Liver (tissue), 9 donors: ENCODE data around the gene SHB. TPM values are rescaled to one million over a fixed set of nuclear protein-coding genes. Genes with fewer than 3 reads are reported as not detected.

Experiments
- DNase-seq: peaks from one replicate; pipeline ENCODE4 v3.0.0-alpha.2; 2017; ENCODE audit warnings: low spot score
- H3K27ac ChIP-seq, 2 donors: one replicate each; pipeline ENCODE4 v1.7.0; 2013; ENCODE audit warnings: inconsistent platforms in 2 of 2, low read length in 2 of 2, control low read depth in 1 of 2, low read depth in 1 of 2, mild to moderate bottlenecking in 1 of 2
- H3K27me3 ChIP-seq, 4 donors: one replicate each; pipeline versions ENCODE4 v1.6.1 to v1.7.0; 2013; ENCODE audit warnings: low read length in 3 of 4, inconsistent platforms in 1 of 4, mild to moderate bottlenecking in 1 of 4, moderate library complexity in 1 of 4; ENCODE audit not compliant: control insufficient read depth in 4 of 4, insufficient read depth in 4 of 4
- H3K36me3 ChIP-seq, 4 donors: one replicate each; pipeline versions ENCODE4 v1.6.1 to v1.7.0; 2013; ENCODE audit warnings: low read length in 3 of 4, mild to moderate bottlenecking in 3 of 4, low read depth in 1 of 4, moderate library complexity in 1 of 4; ENCODE audit not compliant: control insufficient read depth in 4 of 4, insufficient read depth in 3 of 4
- H3K4me1 ChIP-seq, 4 donors: one replicate each; pipeline versions ENCODE4 v1.6.1 to v1.7.0; 2013; ENCODE audit warnings: low read length in 3 of 4, mild to moderate bottlenecking in 3 of 4, moderate library complexity in 1 of 4; ENCODE audit not compliant: control insufficient read depth in 4 of 4, insufficient read depth in 4 of 4
- H3K4me3 ChIP-seq, 3 donors: one replicate each; pipeline versions ENCODE4 v1.6.1 to v1.7.0; 2013; ENCODE audit warnings: low read length in 3 of 3, control low read depth in 1 of 3, low read depth in 1 of 3, mild to moderate bottlenecking in 1 of 3
- H3K9ac ChIP-seq, 2 donors: one replicate each; pipeline ENCODE4 v1.7.0; 2013; ENCODE audit warnings: low read length in 2 of 2, mild to moderate bottlenecking in 2 of 2, moderate library complexity in 2 of 2, control low read depth in 1 of 2, low read depth in 1 of 2
- H3K9me3 ChIP-seq, 4 donors: one replicate each; pipeline versions ENCODE4 v1.6.1 to v1.7.0; 2013; ENCODE audit warnings: low read length in 3 of 4; ENCODE audit not compliant: control insufficient read depth in 4 of 4
- ATF3 ChIP-seq: IDR thresholded peaks from 2 replicates; pipeline ENCODE4 v1.6.1; 2016; ENCODE audit warnings: antibody characterized with exemption
- EGR1 ChIP-seq, 2 donors: IDR thresholded peaks; 2 replicates each; pipeline ENCODE4 v1.6.1; 2016 to 2018; ENCODE audit warnings: antibody characterized with exemption in 2 of 2, low read depth in 2 of 2
- FOXA2 ChIP-seq: IDR thresholded peaks from 2 replicates; pipeline ENCODE4 v1.6.1; 2016; ENCODE audit warnings: antibody characterized with exemption
- GABPA ChIP-seq, 2 donors: IDR thresholded peaks in 1 of 2; conservative IDR thresholded peaks in 1 of 2; 2 replicates each; pipeline ENCODE4 v1.6.1; 2016; ENCODE audit warnings: antibody characterized with exemption in 2 of 2, mild to moderate bottlenecking in 1 of 2, moderate library complexity in 1 of 2
- JUND ChIP-seq, 2 donors: IDR thresholded peaks; 2 replicates each; pipeline ENCODE4 v1.6.1; 2016; ENCODE audit warnings: antibody characterized with exemption in 2 of 2
- MAX ChIP-seq: IDR thresholded peaks from 2 replicates; pipeline ENCODE4 v1.6.1; 2016; ENCODE audit warnings: antibody characterized with exemption
- RAD21 ChIP-seq, 2 donors: IDR thresholded peaks; 2 replicates each; pipeline ENCODE4 v1.6.1; 2016; ENCODE audit warnings: antibody characterized with exemption in 2 of 2, mild to moderate bottlenecking in 2 of 2
- REST ChIP-seq: IDR thresholded peaks from 2 replicates; pipeline ENCODE4 v1.6.1; 2016; ENCODE audit warnings: antibody characterized with exemption, mild to moderate bottlenecking
- RXRA ChIP-seq, 2 donors: IDR thresholded peaks; 2 replicates each; pipeline ENCODE4 v1.6.1; 2017 to 2018; ENCODE audit warnings: antibody characterized with exemption in 2 of 2, mild to moderate bottlenecking in 1 of 2
- TAF1 ChIP-seq: conservative IDR thresholded peaks from 2 replicates; pipeline ENCODE4 v1.6.1; 2016; ENCODE audit warnings: antibody characterized with exemption, mild to moderate bottlenecking
- YY1 ChIP-seq: IDR thresholded peaks from 2 replicates; pipeline ENCODE4 v1.6.1; 2016; ENCODE audit warnings: antibody characterized with exemption, mild to moderate bottlenecking
- ZBTB33 ChIP-seq: IDR thresholded peaks from 2 replicates; pipeline ENCODE4 v1.6.1; 2016; ENCODE audit warnings: antibody characterized with exemption
- WGBS: extraction: QIAGEN DNeasy Blood & Tissue Kit; methylation state at CpG from one replicate; pipeline ENCODE4 v1.1.7; 2013; 5-methylcytosine and 5-hydroxymethylcytosine counted together
- polyA plus RNA-seq, 2 donors: library from polyadenylated mRNA; stranded (reverse) in 1 of 2; unstranded in 1 of 2; fragments of 200-250 nt in 1 of 2; fragments of >200 nt in 1 of 2; fragmentation: Nextera tagmentation in 1 of 2; extraction: Ambion mirVana in 1 of 2; gene quantifications; one replicate each; pipeline versions ENCODE4 v1.2.1 to v1.2.3, GENCODE V29; 2013 to 2015
- total RNA-seq, 2 donors: library from RNA; depleted of rRNA; stranded (reverse); fragments of >200 nt; gene quantifications; one replicate each; pipeline ENCODE4 v1.2.3, GENCODE V29; 2014
- donor health status: healthy.
- donor health status: healthy.
- donor health status: healthy.
- donor health status: healthy.
- donor health status: healthy.

SHB gene
- total and polyA plus RNA-seq, 4 donors = 3.4 to 17.3 (median 7.0) TPM

GRCh38 chr9:37925006-37925405 is 144.0 kb downstream of the SHB start:
- H3K9me3 ChIP-seq = no peaks in the 10 kb centered on the region
- no peaks in the 10 kb centered on the region for H3K27me3 ChIP-seq
- H3K4me1 ChIP-seq = peaks cover 4 to 17% (median 15%) of the 10 kb centered on the region in 4 donors
- H3K27ac ChIP-seq = no peak overlapping the region
- H3K9ac ChIP-seq = no peak overlapping the region
- no peak for DNase-seq
- WGBS = 94% methylated on average over 6 of the region's 6 CpGs
- H3K4me3 ChIP-seq = no peak overlapping the region
- no peak for TF ChIP-seq FOXA2
- no peak for TF ChIP-seq RXRA (IDR thresholded peaks at IDR 0.05)
- no peak for TF ChIP-seq REST
- H3K36me3 ChIP-seq = peaks cover 3 to 20% (median 5%) of the 10 kb centered on the region in 4 donors

- no peak for TF ChIP-seq ZBTB33
- TF ChIP-seq RAD21 (IDR thresholded peaks at IDR 0.05) = no peak
- TF ChIP-seq GABPA (IDR thresholded peaks at IDR 0.05 in 1 of 2, conservative IDR thresholded peaks at IDR 0.05 in 1 of 2) = no peak
- no peak for TF ChIP-seq EGR1 (IDR thresholded peaks at IDR 0.05; ENCODE audit: low read depth in 2 of 2)
- no peak for TF ChIP-seq YY1
- no peak for TF ChIP-seq JUND (IDR thresholded peaks at IDR 0.05)
- Histone ChIP-seq H3K9me3 (no peaks in the 10 kb centered on the region), H3K27ac (no peak overlapping the region), H3K4me3 (no peak overlapping the region), H3K4me1 (peaks cover 4 to 17% (median 15%) of the 10 kb centered on the region in 4 donors), H3K36me3 (peaks cover 3 to 24% (median 5%) of the 10 kb centered on the region in 4 donors), H3K27me3 (no peaks in the 10 kb centered on the region), H3K9ac (no peak overlapping the region)
- DNase-seq = no peak
Measured at GRCh38 chr9:37924538-37924937, 144.5 kb downstream of the SHB start.

GRCh38 chr9:37923796-37924427 is 145.1 kb downstream of the SHB start:
- Histone ChIP-seq H3K9ac (no peak overlapping the region), H3K9me3 (no peaks in the 10 kb centered on the region), H3K27ac (no peak overlapping the region), H3K4me1 (peaks cover 4 to 14% (median 11%) of the 10 kb centered on the region in 4 donors), H3K27me3 (no peaks in the 10 kb centered on the region), H3K4me3 (no peak overlapping the region), H3K36me3 (peaks cover 2 to 23% (median 5%) of the 10 kb centered on the region in 4 donors)
- TF ChIP-seq EGR1 (IDR thresholded peaks at IDR 0.05; ENCODE audit: low read depth in 2 of 2) = no peak
- no peak for TF ChIP-seq ATF3
- TF ChIP-seq ZBTB33 = no peak
- TF ChIP-seq FOXA2 = no peak
- no peak for TF ChIP-seq RAD21 (IDR thresholded peaks at IDR 0.05)
- TF ChIP-seq TAF1 = no peak
- TF ChIP-seq MAX = no peak
- no peak for DNase-seq
- 94% methylated on average over 25 of the region's 25 CpGs for WGBS
